ENCODE measurements around the gene CHIT1.

DNA sequence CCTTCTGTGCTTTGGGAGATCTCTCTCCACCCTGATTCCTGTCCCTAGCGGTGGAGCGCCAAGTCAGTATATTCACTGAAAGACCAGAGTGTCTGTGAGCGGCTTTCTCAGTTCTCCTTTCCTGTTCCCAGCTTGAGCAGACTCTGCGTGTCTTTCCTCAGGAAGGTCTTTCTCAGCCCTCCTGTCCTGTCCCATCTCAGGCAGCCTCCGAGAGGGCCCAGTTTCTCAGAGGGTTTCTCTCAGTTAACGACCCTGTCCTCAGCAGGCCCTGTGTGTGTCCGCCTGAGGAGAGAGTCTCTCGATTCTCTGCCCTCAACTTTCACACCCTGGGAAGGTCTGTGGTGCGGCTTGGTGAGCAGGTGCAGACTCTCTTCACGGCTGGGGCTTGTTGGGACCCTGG is 34.0 kb upstream of the CHIT1 start:
- no peak for TF ChIP-seq RAD21 (conservative IDR thresholded peaks at IDR 0.05)
- TF ChIP-seq, protein P1, sequence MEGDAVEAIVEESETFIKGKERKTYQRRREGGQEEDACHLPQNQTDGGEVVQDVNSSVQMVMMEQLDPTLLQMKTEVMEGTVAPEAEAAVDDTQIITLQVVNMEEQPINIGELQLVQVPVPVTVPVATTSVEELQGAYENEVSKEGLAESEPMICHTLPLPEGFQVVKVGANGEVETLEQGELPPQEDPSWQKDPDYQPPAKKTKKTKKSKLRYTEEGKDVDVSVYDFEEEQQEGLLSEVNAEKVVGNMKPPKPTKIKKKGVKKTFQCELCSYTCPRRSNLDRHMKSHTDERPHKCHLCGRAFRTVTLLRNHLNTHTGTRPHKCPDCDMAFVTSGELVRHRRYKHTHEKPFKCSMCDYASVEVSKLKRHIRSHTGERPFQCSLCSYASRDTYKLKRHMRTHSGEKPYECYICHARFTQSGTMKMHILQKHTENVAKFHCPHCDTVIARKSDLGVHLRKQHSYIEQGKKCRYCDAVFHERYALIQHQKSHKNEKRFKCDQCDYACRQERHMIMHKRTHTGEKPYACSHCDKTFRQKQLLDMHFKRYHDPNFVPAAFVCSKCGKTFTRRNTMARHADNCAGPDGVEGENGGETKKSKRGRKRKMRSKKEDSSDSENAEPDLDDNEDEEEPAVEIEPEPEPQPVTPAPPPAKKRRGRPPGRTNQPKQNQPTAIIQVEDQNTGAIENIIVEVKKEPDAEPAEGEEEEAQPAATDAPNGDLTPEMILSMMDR (IDR thresholded peaks at IDR 0.05; ENCODE audit: poor library complexity, severe bottlenecking), result no peak
- TF ChIP-seq, protein P2, sequence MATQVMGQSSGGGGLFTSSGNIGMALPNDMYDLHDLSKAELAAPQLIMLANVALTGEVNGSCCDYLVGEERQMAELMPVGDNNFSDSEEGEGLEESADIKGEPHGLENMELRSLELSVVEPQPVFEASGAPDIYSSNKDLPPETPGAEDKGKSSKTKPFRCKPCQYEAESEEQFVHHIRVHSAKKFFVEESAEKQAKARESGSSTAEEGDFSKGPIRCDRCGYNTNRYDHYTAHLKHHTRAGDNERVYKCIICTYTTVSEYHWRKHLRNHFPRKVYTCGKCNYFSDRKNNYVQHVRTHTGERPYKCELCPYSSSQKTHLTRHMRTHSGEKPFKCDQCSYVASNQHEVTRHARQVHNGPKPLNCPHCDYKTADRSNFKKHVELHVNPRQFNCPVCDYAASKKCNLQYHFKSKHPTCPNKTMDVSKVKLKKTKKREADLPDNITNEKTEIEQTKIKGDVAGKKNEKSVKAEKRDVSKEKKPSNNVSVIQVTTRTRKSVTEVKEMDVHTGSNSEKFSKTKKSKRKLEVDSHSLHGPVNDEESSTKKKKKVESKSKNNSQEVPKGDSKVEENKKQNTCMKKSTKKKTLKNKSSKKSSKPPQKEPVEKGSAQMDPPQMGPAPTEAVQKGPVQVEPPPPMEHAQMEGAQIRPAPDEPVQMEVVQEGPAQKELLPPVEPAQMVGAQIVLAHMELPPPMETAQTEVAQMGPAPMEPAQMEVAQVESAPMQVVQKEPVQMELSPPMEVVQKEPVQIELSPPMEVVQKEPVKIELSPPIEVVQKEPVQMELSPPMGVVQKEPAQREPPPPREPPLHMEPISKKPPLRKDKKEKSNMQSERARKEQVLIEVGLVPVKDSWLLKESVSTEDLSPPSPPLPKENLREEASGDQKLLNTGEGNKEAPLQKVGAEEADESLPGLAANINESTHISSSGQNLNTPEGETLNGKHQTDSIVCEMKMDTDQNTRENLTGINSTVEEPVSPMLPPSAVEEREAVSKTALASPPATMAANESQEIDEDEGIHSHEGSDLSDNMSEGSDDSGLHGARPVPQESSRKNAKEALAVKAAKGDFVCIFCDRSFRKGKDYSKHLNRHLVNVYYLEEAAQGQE (IDR thresholded peaks at IDR 0.05; ENCODE audit: borderline replicate concordance), result no peak
- no peak for TF ChIP-seq TAF1 (IDR thresholded peaks at IDR 0.05; ENCODE audit: low read depth)
- TF ChIP-seq SMC3 (conservative IDR thresholded peaks at IDR 0.05; ENCODE audit: poor library complexity), result no peak
- no peak for TF ChIP-seq EZH2 (IDR thresholded peaks at IDR 0.05; ENCODE audit: borderline replicate concordance, insufficient read depth, low read length, poor library complexity, severe bottlenecking)
- no peak for TF ChIP-seq POLR2AphosphoS5 (IDR thresholded peaks at IDR 0.05)
- no peak for TF ChIP-seq MXI1 (conservative IDR thresholded peaks at IDR 0.05; ENCODE audit: poor library complexity, severe bottlenecking)
- TF ChIP-seq EP300 (conservative IDR thresholded peaks at IDR 0.05; ENCODE audit: poor library complexity, severe bottlenecking), result no peak
